COLO668 (cell line): ENCODE results near the gene NQO1.
"Not testable (repeated sequence)": the region's sequence is repeated elsewhere in the genome, so short reads cannot be mapped to it uniquely, and the experiment has no call there.

Experiments
- DNase-seq: peaks from one replicate; lab custom pipeline; 2025; ENCODE audit not compliant: unreplicated experiment; lab: John Stamatoyannopoulos, UW

NQO1 gene

GRCh38 chr16:69744363-69745231 is 18.2 kb upstream of the NQO1 start:
- DNase-seq: no peak

GRCh38 chr16:69741951-69742904 is 15.9 kb upstream of the NQO1 start:
- peak; percentile 16 for DNase-seq

DNA sequence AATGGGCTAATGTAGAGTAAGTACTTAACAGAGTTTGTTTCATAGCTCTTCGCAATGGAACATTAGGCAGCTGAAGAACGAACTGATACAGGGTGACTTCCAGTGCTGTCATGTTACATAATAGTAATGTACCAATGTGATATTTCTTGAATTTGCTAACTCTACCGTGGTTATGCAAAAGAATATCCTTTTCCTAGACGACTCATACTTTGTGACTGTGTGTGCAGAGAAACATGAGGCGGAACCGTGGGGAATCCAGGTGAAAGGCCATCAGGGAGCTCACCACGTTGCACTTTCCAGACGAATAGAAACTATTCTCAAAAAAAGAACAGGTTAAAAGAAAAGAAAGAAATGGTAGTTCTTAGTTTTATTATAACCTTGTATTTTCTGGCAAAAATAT is 15.2 kb upstream of the NQO1 start:
- no peak for DNase-seq

- DNase-seq: no peak
Observed at GRCh38 chr16:69732101-69732500, 5.7 kb upstream of the NQO1 start.

- not testable (repeated sequence) for DNase-seq
Observed at GRCh38 chr16:69731280-69731679, 4.9 kb upstream of the NQO1 start.

- not testable (repeated sequence) for DNase-seq
Observed at GRCh38 chr16:69729030-69729429, 2.7 kb upstream of the NQO1 start.

DNA sequence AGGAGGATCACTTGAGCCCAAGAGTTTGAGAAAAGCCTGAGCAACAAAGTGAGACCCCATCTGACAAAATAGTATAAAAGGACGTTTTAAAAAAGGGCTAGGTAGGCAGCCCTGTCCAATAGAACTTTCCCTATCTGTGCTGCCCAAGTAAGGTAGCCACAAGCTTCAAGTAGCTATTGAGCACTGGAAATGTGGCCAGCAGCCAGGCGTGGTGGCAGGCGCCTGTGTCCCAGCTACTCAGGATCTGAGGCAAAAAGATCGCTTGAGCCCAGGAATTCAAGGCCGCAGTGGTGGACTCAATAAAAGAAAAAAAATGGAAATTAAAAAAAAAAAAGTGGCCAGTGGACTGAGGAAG is 1.5 kb upstream of the NQO1 start:
- DNase-seq: peak; percentile 18

GRCh38 chr16:69725480-69726312 is 664 bp downstream of the NQO1 start:
- DNase-seq: peak; percentile 7

- no peak for DNase-seq
Observed at GRCh38 chr16:69724981-69725479, 1.3 kb downstream of the NQO1 start.

DNA sequence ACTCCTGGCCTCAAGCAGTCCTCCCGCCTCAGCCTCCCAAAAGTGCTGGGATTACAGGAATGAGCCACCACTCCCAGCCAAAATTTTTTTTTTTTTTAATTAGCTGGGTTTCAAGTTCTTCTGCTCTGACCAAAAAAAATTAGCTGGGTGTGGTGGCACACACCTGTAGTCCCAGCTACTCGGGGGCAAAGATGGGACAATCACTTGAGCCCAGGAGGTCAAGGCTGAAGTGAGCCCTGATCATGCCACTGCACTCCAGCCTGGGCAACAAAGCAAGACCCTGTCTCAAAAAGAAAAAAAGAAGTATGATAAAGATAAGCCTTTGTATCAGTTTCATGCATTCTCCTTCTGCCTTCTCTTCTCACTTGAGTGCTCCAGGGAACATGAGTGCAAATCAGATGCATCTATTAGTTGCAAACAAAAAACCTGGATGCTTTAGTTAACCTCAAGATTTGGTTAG is 1.9 kb downstream of the NQO1 start:
- no peak for DNase-seq

GRCh38 chr16:69721441-69721957 is 4.9 kb downstream of the NQO1 start:
- no peak for DNase-seq

DNA sequence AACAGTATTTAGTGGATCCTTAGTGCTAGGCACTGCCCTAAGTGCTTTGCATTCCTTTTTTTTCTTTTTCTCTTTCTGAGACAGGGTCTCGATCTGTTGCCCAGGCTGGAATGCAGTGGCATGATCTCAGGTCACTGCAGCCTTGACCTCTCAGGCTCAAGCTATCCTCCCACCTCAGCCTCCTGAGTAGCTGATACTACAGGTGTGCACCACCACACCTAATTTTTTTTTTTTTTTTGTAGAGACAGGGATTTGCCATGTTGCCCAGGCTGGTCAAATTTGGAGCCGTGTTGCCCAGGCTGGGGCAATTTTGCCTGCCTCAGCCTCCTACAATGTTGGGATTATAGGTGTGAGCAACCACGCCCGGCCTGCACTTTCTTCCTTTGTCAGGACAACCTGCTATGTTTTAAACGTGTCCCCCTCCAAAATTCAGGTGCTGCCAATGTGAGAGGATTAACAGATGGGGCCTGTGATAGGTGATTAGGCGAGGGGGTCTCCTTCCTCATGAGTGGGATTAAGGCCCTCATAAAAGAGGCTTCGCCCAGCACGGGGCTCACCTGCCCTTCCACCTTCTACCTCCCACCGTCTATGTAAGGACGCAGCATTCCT is 5.4 kb downstream of the NQO1 start:
- no peak for DNase-seq

GRCh38 chr16:69718111-69718764 is 8.1 kb downstream of the NQO1 start:
- no peak for DNase-seq

DNA sequence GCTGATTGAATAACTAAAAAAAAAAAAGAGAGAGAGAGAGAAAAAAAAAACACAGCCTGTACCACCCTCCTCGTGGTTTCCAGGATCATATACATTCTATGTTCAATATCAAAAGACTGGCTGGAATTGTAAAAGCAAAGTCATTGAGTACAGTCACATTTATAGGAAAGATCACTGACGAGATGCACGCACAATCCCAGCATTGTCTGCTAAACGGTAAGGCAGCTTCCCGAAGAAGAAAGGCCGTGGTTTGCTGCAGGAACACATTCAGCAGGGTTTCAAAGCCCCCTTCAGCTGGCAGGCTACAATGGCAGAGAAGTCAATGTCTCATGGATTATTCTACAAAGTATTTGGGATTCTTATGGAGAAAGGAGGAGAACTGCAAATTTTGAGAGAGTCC is 9.3 kb downstream of the NQO1 start:
- no peak for DNase-seq

GRCh38 chr16:69712914-69713581 is 13.3 kb downstream of the NQO1 start:
- DNase-seq: no peak

- DNase-seq: no peak
Observed at GRCh38 chr16:69712277-69712676, 14.1 kb downstream of the NQO1 start.

DNA sequence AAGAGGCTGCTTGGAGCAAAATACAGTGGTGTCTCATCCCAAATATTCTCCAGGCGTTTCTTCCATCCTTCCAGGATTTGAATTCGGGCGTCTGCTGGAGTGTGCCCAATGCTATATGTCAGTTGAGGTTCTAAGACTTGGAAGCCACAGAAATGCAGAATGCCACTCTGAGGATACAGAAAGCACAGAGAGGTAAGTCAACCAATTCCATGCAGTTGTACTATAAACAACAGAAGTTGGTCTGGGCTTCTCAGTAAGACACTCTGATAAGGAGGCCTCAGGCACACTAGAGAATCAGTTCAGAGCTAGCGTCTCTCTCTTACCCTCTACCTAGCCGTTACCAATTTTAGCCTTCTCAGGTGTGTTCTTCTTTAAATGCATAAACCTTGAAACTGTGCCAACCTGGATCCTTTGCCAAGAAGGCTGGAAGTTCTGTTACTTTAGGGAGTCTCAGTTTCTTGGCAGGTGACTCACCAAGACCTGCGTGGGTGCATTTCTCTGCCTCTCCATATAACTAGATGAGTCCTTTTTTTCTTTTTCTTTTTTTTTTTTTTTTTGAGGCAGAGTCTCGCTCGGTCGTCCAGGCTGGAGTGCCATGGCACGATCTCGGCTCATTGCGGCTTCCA is 15.1 kb downstream of the NQO1 start:
- no peak for DNase-seq

DNA sequence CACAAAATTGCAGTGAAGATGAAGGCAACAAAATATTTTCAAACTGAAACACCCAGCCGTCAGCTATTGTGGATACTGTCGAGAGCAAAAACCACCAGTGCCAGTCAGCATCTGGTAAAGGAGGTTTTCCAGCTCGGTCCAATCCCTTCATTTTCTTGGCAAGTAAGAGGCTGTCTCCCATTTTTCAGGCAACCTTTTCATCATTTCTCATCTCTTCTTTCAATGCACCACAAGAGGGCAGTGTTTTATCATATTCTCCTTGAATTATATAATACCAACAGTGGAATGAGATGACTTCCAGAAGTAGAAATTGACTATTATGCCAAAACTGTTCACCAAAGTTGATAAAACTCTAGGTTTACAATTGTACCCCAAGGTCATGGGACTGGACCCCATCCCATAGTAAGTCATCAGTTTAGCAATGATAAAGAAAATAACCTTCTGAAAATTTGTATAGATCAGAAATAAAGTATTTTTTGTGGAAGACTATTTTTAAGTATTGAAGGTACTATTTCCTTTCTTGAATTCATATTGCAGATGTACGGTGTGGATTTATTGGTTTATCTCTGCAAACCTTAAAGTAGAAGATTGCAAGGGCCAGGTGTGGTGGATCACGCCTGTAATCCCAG is 16.8 kb downstream of the NQO1 start:
- DNase-seq: no peak
